HepG2 (cell line): ENCODE data around the gene IFIT5. TPM values are rescaled to one million over a fixed set of nuclear protein-coding genes. Genes with fewer than 3 reads are reported as not detected.

Experiments
- BCL6 ChIP-seq: IDR thresholded peaks from 2 replicates; pipeline ENCODE4 v1.6.1; 2016; ENCODE audit warnings: missing genetic modification reagents, missing compliant biosample characterization
- DZIP1 ChIP-seq: sonication (generic); formaldehyde crosslinking; IDR thresholded peaks from 2 replicates; pipeline ENCODE4 v1.5.0; 2020; ENCODE audit warnings: mild to moderate bottlenecking, missing genetic modification reagents
- SOX6 ChIP-seq, 2 experiments: fragments of 450-650 bp in 1 of 2; sonication (generic) in 1 of 2; formaldehyde crosslinking in 1 of 2; IDR thresholded peaks; 2 replicates each; pipeline versions ENCODE4 v1.4.0 to v1.6.1; 2017 to 2020; ENCODE audit warnings: antibody characterized with exemption in 1 of 2, mild to moderate bottlenecking in 1 of 2, missing genetic modification reagents in 1 of 2
- TEAD3 ChIP-seq: optimal IDR thresholded peaks from 2 replicates; pipeline ENCODE3; 2016; ENCODE audit warnings: borderline replicate concordance
- ZNF574 ChIP-seq: sonication (generic); formaldehyde crosslinking; IDR thresholded peaks from 2 replicates; pipeline ENCODE4 v1.4.0; 2020; ENCODE audit warnings: missing genetic modification reagents
- polyA plus RNA-seq, 8 experiments: library from polyadenylated mRNA; depleted of rRNA in 3 of 8; stranded (reverse) in 7 of 8; unstranded in 1 of 8; fragments of >200 nt; fragmentation: Illumina TruSeq in 4 of 8; extraction: Trizol in 4 of 8; gene quantifications; 2 replicates each; pipeline versions ENCODE4 v1.2.1 to v1.2.3, GENCODE V29; 2011 to 2016; ENCODE audit warnings: low read depth in 4 of 8, missing spikeins in 1 of 8, mixed read lengths in 1 of 8; ENCODE audit not compliant: insufficient read depth in 1 of 8
- total RNA-seq, 5 experiments: library from RNA; depleted of rRNA; stranded (reverse); fragments of >200 nt; fragmentation: Illumina TruSeq; extraction: Trizol; gene quantifications; 2 replicates each; pipeline ENCODE4 v1.2.3, GENCODE V29; 2016; ENCODE audit warnings: low read depth in 1 of 5

The IFIT5 gene
- total and polyA plus RNA-seq, 2 of the 13 experiments (the other 11 are each of a cell fraction or from before 2014, with no cell fraction given): 2.2 to 8.3 TPM

GRCh38 chr10:89391907-89392756 lies 22.2 kb upstream of the IFIT5 start, which contains the start of gene IFIT1 (continued):
- TF ChIP-seq SOX6 (IDR thresholded peaks at IDR 0.05) (no peak), SOX6 (CRISPR knock-in tag; IDR thresholded peaks at IDR 0.05) (peak; percentile 35; the same call in 1 of the 2 replicates), BCL6 (CRISPR knock-in tag) (peak; percentile 84), TEAD3 (CRISPR knock-in tag) (peak; percentile 11), ZNF574 (CRISPR knock-in tag) (no peak), DZIP1 (CRISPR knock-in tag) (no peak)
